Measurements from ENCODE around the gene PLXNA2.

PLXNA2 gene

GRCh38 chr1:208004851-208005250 is 239.3 kb downstream of the PLXNA2 start:
- DNase-seq = no peak

- DNase-seq = no peak
Measured at GRCh38 chr1:208003241-208003640, 240.9 kb downstream of the PLXNA2 start.

- no peak for DNase-seq
Measured at GRCh38 chr1:208002672-208003071, 241.5 kb downstream of the PLXNA2 start.

DNA sequence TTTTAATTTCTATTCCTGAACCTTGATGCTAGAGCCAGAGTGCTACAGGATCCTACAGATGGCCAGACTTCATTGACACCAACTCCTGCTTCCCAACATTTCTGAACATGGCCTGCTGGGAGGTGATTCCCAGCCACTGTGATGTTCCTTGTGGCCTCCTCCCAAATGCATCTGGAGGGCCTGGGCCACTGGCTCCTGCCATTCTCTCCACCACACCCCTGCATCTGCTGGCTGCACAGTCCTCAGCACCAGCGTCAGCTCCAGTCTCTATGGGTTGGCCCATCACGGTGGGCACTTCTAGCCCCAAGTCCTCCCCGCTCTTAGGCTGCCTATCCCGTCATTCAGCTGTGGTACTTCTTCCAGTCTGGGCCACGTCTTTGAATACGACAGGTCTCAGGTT is 242.1 kb downstream of the PLXNA2 start:
- no peak for DNase-seq

DNA sequence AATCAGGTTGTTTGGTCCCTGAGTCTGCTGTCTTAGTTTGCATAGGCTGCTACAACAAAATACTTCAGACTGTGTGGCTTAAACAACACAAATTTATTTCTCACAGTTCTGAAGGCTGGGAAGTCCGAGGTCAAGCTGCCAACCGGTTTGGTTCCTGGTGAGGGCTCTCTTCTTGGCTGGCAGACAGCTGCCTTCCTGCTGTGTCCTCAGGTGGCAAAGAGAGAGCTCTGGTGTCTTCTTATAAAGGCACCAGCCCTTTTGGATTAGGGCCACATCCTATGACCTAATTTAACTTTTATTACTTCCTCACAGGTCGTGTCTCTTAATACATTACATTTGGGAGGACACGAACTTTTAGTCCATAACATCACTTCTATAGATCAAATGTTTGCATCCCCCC is 243.7 kb downstream of the PLXNA2 start:
- no peak for DNase-seq

DNA sequence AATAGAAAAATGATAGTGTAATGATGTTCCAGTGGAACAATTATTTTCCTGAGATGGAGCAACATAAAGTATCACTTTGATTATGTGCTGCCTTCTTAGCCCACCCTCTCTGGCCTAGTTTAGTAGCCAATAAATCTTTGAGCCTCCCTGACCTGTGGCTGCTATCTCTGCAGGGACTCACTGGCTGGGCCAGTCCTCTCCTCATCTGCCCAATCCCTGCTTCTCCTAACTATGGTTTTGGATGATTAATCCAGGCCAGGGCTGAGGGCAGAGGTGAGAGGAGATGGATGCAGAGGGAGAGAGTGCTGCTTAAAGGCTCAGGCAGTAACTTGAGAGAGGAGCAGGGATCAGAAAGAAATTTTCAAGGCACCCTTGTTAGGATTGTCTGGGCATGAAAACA is 244.2 kb downstream of the PLXNA2 start:
- no peak for DNase-seq

GRCh38 chr1:207999274-207999915 is 244.8 kb downstream of the PLXNA2 start:
- DNase-seq = no peak

DNA sequence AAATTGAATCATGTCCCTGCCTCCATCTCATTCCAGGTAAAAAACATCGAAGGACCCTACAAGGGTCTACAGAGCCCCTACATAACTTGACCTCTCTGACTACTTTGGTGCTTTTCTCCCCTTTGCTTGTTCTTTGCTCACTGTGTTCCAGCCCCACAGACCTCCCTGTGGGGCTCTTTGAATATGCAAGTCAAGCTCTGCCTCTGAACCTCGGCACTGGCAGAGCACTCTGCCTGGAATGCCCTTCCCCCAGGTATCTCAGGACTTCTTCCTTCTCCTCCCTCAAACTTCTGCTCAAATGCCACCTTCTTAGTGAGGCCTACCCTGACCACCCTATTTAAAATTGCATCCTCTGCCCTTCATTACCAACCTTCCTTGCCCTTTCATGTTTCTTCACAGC is 245.5 kb downstream of the PLXNA2 start:
- DNase-seq = no peak

DNA sequence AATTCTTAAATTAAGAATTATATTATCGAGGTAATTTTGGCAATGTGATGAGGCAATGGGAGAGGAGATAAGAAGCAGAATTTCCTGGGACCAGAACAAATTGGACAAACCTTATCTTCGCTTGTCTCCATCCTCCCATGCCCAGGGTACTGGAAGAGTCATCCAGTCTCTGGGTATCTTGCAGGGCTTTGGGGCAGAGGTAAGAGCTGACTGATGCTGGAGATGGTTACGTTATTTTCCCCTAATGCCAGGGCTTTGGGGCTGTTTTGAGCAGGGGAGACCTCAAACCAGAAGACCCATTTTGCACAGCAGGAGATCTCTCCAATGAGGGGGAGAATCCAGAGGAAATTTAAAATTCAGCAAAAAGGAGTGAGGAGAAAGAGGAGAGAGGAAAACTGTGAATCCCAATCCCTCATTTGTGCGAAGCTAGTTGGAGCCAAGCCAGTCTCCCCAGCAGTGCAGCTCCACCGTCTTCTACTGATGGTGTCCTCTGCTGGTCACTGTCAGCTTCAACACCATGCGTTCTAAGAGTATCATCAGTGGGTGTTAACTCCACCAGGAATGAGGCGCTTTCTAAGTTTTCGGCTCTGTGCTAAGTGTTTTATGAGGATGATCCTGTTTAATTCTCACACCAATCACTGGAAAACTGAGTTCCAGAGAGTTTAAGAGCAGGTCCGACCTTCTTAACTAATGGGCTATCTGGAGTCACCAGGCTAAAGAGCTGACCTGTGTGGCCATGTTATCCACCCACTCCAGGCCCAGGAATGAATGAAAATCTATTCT is 246.5 kb downstream of the PLXNA2 start:
- DNase-seq = peak; percentile 61

DNA sequence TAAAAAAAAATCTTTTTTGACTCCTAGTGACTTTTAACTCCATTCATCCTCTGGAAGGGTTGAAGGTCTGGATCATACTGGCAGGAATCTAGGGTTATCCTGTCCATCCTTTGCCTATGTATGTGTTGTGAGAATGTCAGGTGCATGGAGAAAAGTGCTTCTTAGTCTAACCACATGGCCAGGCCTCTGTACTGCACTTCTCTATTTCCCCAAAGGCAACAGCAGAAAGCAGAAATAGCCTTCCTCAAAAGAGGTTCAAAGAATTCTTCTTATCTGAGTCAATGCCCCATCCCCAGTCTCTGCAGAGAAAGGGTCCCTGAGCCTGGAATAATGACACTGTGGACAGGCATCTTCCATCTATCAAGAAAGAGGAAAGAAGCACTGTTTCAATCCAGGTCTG is 247.5 kb downstream of the PLXNA2 start:
- DNase-seq = no peak

DNA sequence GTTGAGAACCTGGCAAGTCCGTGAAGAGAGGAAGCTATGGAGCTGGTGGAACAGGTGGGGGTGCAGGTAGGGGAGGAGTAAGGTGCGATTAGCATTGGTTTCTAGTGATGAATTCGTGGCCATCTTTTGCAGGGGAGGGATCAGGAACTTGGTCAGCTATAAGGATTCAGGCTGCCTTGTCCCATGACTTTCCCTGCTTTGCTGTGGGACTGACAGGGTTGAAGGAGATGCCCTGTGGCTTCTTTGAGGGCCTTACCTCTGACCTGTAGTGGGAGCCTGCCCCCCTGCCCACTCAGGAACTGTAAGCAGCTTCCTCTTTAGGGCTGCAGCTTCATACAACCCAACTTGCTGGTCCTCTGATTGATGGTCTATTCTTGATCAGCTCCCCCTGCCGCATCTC is 248.6 kb downstream of the PLXNA2 start:
- no peak for DNase-seq

DNA sequence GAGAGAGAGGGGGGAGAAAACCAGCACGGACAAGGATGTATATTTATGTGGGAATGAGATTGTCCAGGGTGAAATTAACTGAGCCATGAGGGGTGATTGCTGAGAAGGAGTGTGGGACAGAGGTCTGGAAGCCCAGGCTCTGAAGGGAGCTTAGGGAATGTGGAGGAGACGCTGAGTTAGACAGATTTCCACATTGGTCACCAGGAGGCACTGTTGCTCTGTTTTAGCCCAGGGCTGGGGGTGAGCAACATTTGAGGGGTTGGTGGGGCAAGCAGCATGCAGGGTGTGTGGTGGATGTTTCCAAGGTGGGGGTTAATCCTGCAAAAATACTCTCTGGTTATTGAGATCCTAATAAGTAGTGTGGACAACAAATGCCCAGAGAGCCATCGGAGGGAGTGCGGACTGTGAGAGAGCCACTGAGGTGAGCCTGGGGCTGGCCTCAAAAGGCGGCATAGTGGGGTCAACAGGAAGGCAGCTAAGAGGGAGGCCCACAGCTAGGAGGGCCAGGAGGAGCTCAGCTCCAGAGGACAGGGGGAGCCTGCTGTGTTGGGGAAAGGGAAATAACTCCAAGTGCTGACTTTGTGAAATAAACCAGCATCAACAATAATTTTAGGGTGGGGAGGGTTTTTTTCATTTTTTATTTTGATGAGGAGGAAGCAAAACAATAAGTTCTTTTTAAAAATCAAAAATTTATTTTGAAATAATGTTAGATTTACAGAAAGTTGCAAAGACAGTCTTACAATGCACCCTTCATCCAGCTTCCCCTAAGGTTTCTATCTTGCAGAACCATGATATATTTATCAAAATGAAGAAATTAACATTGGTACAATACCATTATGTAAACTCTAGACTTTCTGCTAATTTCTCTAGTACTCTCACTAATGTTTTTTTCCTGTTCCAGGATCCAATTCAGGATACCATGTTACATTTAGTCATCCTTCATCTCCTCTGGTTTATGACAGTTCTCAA is 250.4 kb downstream of the PLXNA2 start:
- no peak for DNase-seq

DNA sequence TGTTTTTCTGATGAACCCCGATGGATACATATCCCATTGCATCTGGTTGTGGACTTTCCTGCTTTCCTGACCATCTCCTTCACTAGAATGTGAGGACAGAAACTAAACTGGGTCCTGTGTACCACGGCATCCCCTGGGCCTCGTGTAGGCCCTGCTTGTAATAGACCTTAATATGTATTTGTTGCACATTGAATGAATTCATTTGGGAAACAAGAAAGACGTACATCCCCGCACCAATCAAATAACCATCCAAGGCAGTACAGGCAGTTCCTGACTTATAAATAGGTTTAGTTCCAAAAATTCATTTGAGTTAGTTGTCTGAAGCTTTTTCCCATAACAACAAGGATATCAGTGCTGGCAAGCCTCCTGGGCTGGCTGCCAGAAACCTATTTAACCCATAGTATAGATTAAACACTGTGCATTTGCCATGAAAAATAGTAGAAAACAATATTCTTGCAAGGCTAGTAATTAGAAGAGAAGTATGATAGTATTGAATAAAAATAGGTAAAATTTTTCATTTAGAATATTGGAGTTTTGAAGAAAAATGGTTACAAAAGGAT is 251.4 kb downstream of the PLXNA2 start:
- no peak for DNase-seq

GRCh38 chr1:207991583-207992026 is 252.6 kb downstream of the PLXNA2 start:
- DNase-seq = no peak

GRCh38 chr1:207990876-207991582 is 253.2 kb downstream of the PLXNA2 start:
- DNase-seq = no peak

GRCh38 chr1:207990455-207990854 is 253.7 kb downstream of the PLXNA2 start:
- no peak for DNase-seq

DNA sequence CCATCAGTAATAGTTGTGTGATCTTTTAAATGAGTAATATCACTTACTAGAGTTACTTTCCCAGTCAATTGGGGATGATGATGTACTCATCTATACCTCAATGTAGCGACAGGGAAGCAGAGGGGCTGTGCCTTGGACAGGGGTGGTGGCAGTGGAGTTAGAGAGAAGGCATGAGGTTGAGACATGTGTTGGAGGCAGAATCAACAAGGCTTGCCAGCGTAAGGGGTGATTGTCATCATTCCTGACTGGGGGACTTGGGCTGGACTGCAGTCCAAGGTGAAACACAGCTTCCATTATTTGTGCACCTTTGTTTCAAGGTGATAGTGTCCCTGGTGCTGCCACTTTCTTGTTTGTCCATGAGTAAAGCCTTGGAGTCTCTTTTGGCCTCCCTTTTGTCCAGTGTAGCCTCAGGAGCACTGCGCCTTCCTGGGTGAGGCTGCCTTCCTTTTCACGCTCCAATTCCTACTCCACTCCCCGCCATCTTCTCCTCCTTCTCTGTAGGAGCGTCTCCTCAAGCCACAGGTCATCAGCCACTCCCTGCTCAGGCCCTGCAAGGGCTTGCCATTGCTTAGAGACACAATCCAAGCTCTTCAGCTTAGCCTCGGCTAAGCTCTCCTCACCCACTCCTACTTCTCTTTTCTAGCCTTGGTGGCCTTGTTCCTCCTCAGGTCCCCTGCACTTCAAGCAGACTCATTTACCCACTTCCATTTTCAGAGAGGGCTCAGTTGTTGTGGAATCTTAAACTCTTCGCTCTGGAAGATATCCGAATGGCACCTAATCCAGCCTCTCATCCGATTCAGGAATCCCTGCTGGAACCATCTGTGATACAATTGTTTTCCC is 255.6 kb downstream of the PLXNA2 start:
- no peak for DNase-seq

- no peak for DNase-seq
Measured at GRCh38 chr1:207987164-207987563, 257.0 kb downstream of the PLXNA2 start.

DNA sequence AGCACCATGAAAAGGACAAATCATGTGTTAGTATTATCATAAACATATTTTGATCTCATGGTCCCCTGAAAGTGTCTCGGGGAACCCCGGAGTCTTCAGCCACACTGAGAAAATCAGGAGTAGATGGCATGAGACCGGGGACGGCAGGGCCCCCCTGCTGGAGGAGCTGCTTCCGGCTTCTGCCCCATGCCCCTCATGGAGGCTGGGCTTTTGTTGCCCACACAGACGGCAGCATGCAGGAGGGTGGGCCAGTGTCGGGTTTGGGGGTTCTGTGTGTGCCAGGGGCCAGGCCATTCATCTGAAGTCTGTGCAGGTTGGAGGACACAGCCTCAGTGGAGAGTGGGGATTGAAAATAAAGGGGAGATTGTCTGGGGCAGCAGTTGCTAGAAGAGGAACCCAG is 258.2 kb downstream of the PLXNA2 start:
- DNase-seq = no peak

DNA sequence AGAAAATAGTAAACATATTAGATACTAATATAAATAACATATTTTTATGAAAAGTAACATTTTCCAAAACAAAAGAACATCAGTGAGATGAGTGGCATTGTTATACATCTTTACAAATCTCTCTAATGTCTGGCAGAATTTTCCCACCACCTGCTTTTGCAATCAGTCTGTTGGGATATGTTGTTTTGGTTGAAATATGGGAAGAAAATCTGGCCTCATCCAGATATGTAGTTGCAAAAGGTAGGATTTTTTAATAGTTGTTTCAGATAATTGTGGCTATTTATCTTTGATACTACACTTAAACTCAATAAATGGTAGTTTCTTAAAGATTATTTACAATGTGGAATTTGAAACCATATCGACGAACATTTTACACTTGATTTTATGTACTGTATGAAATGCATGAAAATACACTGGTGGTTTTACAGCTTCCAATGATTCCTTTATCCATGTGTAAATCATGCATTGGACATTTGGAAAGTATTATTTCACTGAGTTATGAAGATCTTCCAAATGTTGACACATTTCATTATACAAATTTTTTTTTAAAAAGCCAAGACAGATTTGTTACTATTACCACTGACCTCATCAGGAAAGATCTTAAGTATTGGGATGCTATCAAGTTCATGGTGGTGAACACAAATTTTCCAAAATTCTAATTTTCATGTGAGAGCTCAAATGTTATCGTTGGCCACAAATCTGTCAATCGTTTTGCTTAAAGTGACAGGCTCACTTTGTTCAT is 259.2 kb downstream of the PLXNA2 start:
- DNase-seq = no peak
